ENCODE results near the gene UBIAD1. TPM values are rescaled to one million over a fixed set of nuclear protein-coding genes. Genes with fewer than 3 reads are reported as not detected.

Gene UBIAD1
- total and polyA plus RNA-seq, 9 of the 15 experiments (the other 6 are each of a cell fraction or from before 2014, with no cell fraction given): 6.2 to 34.3 (median 22.3) TPM

DNA sequence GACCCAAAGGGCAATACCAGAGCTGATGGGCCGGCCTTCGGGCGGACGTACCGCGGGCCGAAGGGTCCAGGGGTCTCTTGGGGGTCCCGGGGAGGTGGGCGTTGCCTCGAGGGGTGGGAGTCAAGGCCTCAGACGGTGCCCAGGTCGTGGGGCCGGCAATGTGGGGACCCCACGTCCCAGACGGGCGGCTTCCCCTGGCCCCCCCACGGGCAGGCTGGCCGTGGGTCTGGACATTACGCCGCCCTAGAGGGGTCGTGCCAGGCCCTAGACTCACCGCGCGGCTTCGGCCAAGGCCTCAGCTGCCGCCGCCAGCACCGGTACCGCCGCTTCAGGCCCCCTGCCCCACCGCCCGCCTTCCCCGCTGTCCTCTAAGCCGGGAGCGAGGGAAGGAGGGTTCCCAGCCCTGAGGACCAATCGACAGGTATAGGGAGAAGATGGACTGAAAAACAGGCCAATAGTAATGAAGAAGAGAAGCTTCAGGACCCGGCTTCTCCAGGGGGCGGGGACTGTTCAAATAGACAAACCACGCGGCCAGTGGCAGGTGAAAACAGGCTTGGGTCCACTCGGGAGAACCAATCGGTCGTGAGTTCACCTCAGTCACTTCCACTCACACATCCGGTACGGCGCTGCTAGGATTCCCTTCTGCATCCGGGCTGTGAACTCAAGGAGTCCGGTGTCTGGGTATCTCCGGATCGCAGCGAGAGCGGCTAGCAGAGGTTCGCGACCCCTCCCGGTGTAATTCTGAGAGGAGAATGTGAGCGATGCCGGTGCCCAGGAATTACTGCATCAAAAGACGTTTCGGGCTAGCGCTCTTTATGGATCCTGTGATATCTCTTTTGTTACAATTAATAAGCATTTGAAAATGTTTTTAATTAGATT, 10.6 kb upstream of the UBIAD1 start, which contains the start of gene MTOR (continued):
- TF ChIP-seq, protein P1, sequence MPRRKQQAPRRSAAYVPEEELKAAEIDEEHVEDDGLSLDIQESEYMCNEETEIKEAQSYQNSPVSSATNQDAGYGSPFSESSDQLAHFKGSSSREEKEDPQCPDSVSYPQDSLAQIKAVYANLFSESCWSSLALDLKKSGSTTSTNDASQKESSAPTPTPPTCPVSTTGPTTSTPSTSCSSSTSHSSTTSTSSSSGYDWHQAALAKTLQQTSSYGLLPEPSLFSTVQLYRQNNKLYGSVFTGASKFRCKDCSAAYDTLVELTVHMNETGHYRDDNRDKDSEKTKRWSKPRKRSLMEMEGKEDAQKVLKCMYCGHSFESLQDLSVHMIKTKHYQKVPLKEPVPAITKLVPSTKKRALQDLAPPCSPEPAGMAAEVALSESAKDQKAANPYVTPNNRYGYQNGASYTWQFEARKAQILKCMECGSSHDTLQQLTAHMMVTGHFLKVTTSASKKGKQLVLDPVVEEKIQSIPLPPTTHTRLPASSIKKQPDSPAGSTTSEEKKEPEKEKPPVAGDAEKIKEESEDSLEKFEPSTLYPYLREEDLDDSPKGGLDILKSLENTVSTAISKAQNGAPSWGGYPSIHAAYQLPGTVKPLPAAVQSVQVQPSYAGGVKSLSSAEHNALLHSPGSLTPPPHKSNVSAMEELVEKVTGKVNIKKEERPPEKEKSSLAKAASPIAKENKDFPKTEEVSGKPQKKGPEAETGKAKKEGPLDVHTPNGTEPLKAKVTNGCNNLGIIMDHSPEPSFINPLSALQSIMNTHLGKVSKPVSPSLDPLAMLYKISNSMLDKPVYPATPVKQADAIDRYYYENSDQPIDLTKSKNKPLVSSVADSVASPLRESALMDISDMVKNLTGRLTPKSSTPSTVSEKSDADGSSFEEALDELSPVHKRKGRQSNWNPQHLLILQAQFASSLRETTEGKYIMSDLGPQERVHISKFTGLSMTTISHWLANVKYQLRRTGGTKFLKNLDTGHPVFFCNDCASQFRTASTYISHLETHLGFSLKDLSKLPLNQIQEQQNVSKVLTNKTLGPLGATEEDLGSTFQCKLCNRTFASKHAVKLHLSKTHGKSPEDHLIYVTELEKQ (CRISPR knock-in tag; IDR thresholded peaks at IDR 0.05): no peak
- TF ChIP-seq GATAD2B (IDR thresholded peaks at IDR 0.05; ENCODE audit: borderline replicate concordance) (no peak; the same call in 1 of the 2 replicates), STAT5A (IDR thresholded peaks at IDR 0.05; ENCODE audit: borderline replicate concordance, low read length) (no peak; the same call in 1 of the 2 replicates), SNIP1 (IDR thresholded peaks at IDR 0.05; ENCODE audit: low read depth) (no peak), ZFX (CRISPR knock-in tag; IDR thresholded peaks at IDR 0.05) (peak; percentile 83), CBFB (CRISPR knock-in tag; IDR thresholded peaks at IDR 0.05) (no peak), ZNF121 (CRISPR knock-in tag; conservative IDR thresholded peaks at IDR 0.05) (no peak), HMG20A (CRISPR knock-in tag; conservative IDR thresholded peaks at IDR 0.05) (no peak), NFATC3 (IDR thresholded peaks at IDR 0.05) (no peak)
- TF ChIP-seq, protein P2, sequence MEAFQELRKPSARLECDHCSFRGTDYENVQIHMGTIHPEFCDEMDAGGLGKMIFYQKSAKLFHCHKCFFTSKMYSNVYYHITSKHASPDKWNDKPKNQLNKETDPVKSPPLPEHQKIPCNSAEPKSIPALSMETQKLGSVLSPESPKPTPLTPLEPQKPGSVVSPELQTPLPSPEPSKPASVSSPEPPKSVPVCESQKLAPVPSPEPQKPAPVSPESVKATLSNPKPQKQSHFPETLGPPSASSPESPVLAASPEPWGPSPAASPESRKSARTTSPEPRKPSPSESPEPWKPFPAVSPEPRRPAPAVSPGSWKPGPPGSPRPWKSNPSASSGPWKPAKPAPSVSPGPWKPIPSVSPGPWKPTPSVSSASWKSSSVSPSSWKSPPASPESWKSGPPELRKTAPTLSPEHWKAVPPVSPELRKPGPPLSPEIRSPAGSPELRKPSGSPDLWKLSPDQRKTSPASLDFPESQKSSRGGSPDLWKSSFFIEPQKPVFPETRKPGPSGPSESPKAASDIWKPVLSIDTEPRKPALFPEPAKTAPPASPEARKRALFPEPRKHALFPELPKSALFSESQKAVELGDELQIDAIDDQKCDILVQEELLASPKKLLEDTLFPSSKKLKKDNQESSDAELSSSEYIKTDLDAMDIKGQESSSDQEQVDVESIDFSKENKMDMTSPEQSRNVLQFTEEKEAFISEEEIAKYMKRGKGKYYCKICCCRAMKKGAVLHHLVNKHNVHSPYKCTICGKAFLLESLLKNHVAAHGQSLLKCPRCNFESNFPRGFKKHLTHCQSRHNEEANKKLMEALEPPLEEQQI (IDR thresholded peaks at IDR 0.05): peak; percentile 61; the same call in 1 of the 2 replicates
- TF ChIP-seq, protein P3, sequence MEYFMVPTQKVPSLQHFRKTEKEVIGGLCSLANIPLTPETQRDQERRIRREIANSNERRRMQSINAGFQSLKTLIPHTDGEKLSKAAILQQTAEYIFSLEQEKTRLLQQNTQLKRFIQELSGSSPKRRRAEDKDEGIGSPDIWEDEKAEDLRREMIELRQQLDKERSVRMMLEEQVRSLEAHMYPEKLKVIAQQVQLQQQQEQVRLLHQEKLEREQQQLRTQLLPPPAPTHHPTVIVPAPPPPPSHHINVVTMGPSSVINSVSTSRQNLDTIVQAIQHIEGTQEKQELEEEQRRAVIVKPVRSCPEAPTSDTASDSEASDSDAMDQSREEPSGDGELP (CRISPR knock-in tag; IDR thresholded peaks at IDR 0.05; ENCODE audit: borderline replicate concordance): peak; percentile 66; the same call in 1 of the 2 replicates
- TF ChIP-seq, protein P4, sequence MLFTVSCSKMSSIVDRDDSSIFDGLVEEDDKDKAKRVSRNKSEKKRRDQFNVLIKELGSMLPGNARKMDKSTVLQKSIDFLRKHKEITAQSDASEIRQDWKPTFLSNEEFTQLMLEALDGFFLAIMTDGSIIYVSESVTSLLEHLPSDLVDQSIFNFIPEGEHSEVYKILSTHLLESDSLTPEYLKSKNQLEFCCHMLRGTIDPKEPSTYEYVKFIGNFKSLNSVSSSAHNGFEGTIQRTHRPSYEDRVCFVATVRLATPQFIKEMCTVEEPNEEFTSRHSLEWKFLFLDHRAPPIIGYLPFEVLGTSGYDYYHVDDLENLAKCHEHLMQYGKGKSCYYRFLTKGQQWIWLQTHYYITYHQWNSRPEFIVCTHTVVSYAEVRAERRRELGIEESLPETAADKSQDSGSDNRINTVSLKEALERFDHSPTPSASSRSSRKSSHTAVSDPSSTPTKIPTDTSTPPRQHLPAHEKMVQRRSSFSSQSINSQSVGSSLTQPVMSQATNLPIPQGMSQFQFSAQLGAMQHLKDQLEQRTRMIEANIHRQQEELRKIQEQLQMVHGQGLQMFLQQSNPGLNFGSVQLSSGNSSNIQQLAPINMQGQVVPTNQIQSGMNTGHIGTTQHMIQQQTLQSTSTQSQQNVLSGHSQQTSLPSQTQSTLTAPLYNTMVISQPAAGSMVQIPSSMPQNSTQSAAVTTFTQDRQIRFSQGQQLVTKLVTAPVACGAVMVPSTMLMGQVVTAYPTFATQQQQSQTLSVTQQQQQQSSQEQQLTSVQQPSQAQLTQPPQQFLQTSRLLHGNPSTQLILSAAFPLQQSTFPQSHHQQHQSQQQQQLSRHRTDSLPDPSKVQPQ (CRISPR knock-in tag; IDR thresholded peaks at IDR 0.05; ENCODE audit: borderline replicate concordance): no peak
- TF ChIP-seq, protein P5, sequence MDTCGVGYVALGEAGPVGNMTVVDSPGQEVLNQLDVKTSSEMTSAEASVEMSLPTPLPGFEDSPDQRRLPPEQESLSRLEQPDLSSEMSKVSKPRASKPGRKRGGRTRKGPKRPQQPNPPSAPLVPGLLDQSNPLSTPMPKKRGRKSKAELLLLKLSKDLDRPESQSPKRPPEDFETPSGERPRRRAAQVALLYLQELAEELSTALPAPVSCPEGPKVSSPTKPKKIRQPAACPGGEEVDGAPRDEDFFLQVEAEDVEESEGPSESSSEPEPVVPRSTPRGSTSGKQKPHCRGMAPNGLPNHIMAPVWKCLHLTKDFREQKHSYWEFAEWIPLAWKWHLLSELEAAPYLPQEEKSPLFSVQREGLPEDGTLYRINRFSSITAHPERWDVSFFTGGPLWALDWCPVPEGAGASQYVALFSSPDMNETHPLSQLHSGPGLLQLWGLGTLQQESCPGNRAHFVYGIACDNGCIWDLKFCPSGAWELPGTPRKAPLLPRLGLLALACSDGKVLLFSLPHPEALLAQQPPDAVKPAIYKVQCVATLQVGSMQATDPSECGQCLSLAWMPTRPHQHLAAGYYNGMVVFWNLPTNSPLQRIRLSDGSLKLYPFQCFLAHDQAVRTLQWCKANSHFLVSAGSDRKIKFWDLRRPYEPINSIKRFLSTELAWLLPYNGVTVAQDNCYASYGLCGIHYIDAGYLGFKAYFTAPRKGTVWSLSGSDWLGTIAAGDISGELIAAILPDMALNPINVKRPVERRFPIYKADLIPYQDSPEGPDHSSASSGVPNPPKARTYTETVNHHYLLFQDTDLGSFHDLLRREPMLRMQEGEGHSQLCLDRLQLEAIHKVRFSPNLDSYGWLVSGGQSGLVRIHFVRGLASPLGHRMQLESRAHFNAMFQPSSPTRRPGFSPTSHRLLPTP (IDR thresholded peaks at IDR 0.05; ENCODE audit: borderline replicate concordance, extremely low read depth, insufficient read length): peak; percentile 45
